HCT116 (cell line): ENCODE measurements around the gene MAP7. TPM values are rescaled to one million over a fixed set of nuclear protein-coding genes. Genes with fewer than 3 reads are reported as not detected.

Source experiments
- ATAC-seq: fragments of 200-7000 bp; cut with Tn5 transposase; 2 replicates; pipeline ENCODE4 v1.9.1; 2020; ENCODE audit warnings: mild to moderate bottlenecking, moderate library complexity
- BruUV-seq: library from RNA; stranded (reverse); fragments of 400-500 nt; replicated peaks from 2 replicates; lab custom pipeline; 2021; lab: Mats Ljungman, UMichigan
- CTCF ChIA-PET: fragments of 300-600 bp; sonication (Branson Sonifier 250); formaldehyde crosslinking; loops from one replicate; lab custom pipeline; 2021; ENCODE audit warnings: antibody characterized with exemption; lab: Charles Lee
- POLR2A ChIA-PET: fragments of 300-600, 350-600 bp; sonication (Branson Sonifier 250); formaldehyde crosslinking; loops from one replicate; lab custom pipeline; 2021; ENCODE audit warnings: antibody characterized with exemption; lab: Charles Lee
- RAD21 ChIA-PET, 2 experiments: fragments of 300-600 bp; sonication (Branson Sonifier 250); formaldehyde crosslinking; loops; one replicate each; lab custom pipeline; 2023; ENCODE audit warnings: low total read pairs in 2 of 2; ENCODE audit not compliant: uncharacterized antibody in 2 of 2, unreplicated experiment in 2 of 2, low non-redundant PET in 1 of 2; lab: Charles Lee
- DNase-seq: peaks from one replicate; pipeline ENCODE4 v3.0.0-alpha.2; 2010; ENCODE audit warnings: low read depth, low spot score
- H2AFZ ChIP-seq: fragments of 200-600 bp; shearing (Covaris generic), sonication (generic); 2 replicates; pipeline ENCODE4 v1.6.1; 2017; ENCODE audit warnings: low read depth, mixed run types, mixed read lengths, antibody characterized with exemption, low read length; ENCODE audit not compliant: poor library complexity, severe bottlenecking
- H3K27ac ChIP-seq: 2 replicates; pipeline ENCODE4 v1.5.1; 2012; ENCODE audit warnings: low read depth, low read length
- H3K27me3 ChIP-seq: fragments of 200-600 bp; sonication (generic); 2 replicates; pipeline ENCODE4 v1.6.1; 2016; ENCODE audit warnings: mixed run types, low read length, mixed read lengths; ENCODE audit not compliant: insufficient read depth
- H3K36me3 ChIP-seq, 2 experiments: fragments of 200-500 bp in 1 of 2; fragments of 200-600 bp in 1 of 2; sonication (Bioruptor generic) in 1 of 2; sonication (generic) in 1 of 2; 2 replicates each; pipeline versions ENCODE4 v1.5.1 to v1.6.1; 2014 to 2016; ENCODE audit warnings: low read length in 2 of 2, inconsistent platforms in 1 of 2, mixed read lengths in 1 of 2, mixed run types in 1 of 2; ENCODE audit not compliant: insufficient read depth in 2 of 2, control insufficient read depth in 1 of 2
- H3K4me1 ChIP-seq, 2 experiments: fragments of 200-600 bp in 1 of 2; sonication (generic) in 1 of 2; 2 replicates each; pipeline versions ENCODE4 v1.5.1 to v1.6.1; 2012 to 2017; ENCODE audit warnings: low read length in 2 of 2, inconsistent platforms in 1 of 2, mild to moderate bottlenecking in 1 of 2, mixed read lengths in 1 of 2, mixed run types in 1 of 2, moderate library complexity in 1 of 2; ENCODE audit not compliant: insufficient read depth in 2 of 2, control insufficient read depth in 1 of 2
- H3K4me2 ChIP-seq: fragments of 200-600 bp; sonication (generic); 2 replicates; pipeline ENCODE4 v1.6.1; 2017; ENCODE audit warnings: mixed run types, low read length, mixed read lengths
- H3K4me3 ChIP-seq, 2 experiments: fragments of 200-600 bp in 1 of 2; sonication (generic) in 1 of 2; replicated peaks in 1 of 2; 2 replicates each; pipeline ENCODE4 v1.5.1; 2011 to 2016; ENCODE audit warnings: low read length in 2 of 2, control low read depth in 1 of 2, low read depth in 1 of 2, mild to moderate bottlenecking in 1 of 2, mixed read lengths in 1 of 2, mixed run types in 1 of 2
- H3K79me2 ChIP-seq: fragments of 200-600 bp; sonication (generic); 2 replicates; pipeline ENCODE4 v1.6.1; 2017; ENCODE audit warnings: mild to moderate bottlenecking, mixed run types, low read length, moderate library complexity, mixed read lengths; ENCODE audit not compliant: insufficient read depth
- H3K9ac ChIP-seq: fragments of 200-600 bp; sonication (generic); 2 replicates; pipeline ENCODE4 v1.6.1; 2016; ENCODE audit warnings: low read length, mixed read lengths
- H3K9me2 ChIP-seq: fragments of 200-600 bp; sonication (generic), shearing (Covaris generic); 2 replicates; pipeline ENCODE4 v1.6.1; 2017; ENCODE audit warnings: mixed run types, mild to moderate bottlenecking, moderate library complexity; ENCODE audit not compliant: insufficient read depth
- H3K9me3 ChIP-seq, 2 experiments: fragments of 200-500 bp in 1 of 2; fragments of 200-600 bp in 1 of 2; sonication (Bioruptor generic) in 1 of 2; sonication (generic) in 1 of 2; 2 replicates each; pipeline ENCODE4 v1.6.1; 2014 to 2017; ENCODE audit warnings: low read length in 2 of 2, mixed read lengths in 2 of 2, inconsistent platforms in 1 of 2, low read depth in 1 of 2, mild to moderate bottlenecking in 1 of 2, mixed run types in 1 of 2, moderate library complexity in 1 of 2; ENCODE audit not compliant: control insufficient read depth in 1 of 2, insufficient read depth in 1 of 2
- H4K20me1 ChIP-seq: fragments of 200-600 bp; sonication (generic), shearing (Covaris generic); 2 replicates; pipeline ENCODE4 v1.6.1; 2017; ENCODE audit warnings: mixed run types, mild to moderate bottlenecking, moderate library complexity; ENCODE audit not compliant: insufficient read depth
- CEBPB ChIP-seq: IDR thresholded peaks from 2 replicates; pipeline ENCODE4 v1.6.1; 2012; ENCODE audit warnings: low read depth
- CTCF ChIP-seq, 3 experiments: fragments of 200-600 bp in 1 of 3; sonication (generic) in 1 of 3; IDR thresholded peaks in 2 of 3; conservative IDR thresholded peaks in 1 of 3; 2 replicates each; pipeline ENCODE4 v1.5.1; 2012 to 2017; ENCODE audit warnings: low read depth in 2 of 3, low read length in 2 of 3, antibody characterized with exemption in 1 of 3, borderline replicate concordance in 1 of 3, control low read depth in 1 of 3, mild to moderate bottlenecking in 1 of 3, mixed read lengths in 1 of 3, mixed run types in 1 of 3, moderate library complexity in 1 of 3; ENCODE audit not compliant: insufficient read depth in 1 of 3
- EGR1 ChIP-seq: IDR thresholded peaks from 2 replicates; pipeline ENCODE4 v1.6.1; 2012; ENCODE audit warnings: low read depth
- EZH2 ChIP-seq: fragments of 200-600 bp; sonication (generic); IDR thresholded peaks from 2 replicates; pipeline ENCODE4 v1.6.1; 2017; ENCODE audit warnings: antibody characterized with exemption, mixed run types
- JUND ChIP-seq: IDR thresholded peaks from 2 replicates; pipeline ENCODE4 v1.6.1; 2012
- POLR2AphosphoS5 ChIP-seq: IDR thresholded peaks from 2 replicates; pipeline ENCODE4 v1.6.1; 2011; ENCODE audit warnings: mild to moderate bottlenecking, low read depth, low read length, moderate library complexity
- REST ChIP-seq: IDR thresholded peaks from 2 replicates; pipeline ENCODE4 v1.6.1; 2012; ENCODE audit warnings: low read depth
- SP1 ChIP-seq: IDR thresholded peaks from 2 replicates; pipeline ENCODE4 v1.6.1; 2012; ENCODE audit warnings: low read depth
- TCF7L2 ChIP-seq: IDR thresholded peaks from 2 replicates; pipeline ENCODE4 v1.7.0; 2011; ENCODE audit warnings: borderline replicate concordance, inconsistent platforms; ENCODE audit not compliant: insufficient read depth, insufficient read length; ENCODE audit errors: extremely low read depth
- ZFX ChIP-seq: fragments of 450-650 bp; IDR thresholded peaks from 2 replicates; pipeline ENCODE4 v1.6.1; 2017
- ZNF274 ChIP-seq: fragments of 200-500 bp; sonication (Bioruptor generic); IDR thresholded peaks from 2 replicates; pipeline ENCODE4 v1.6.1; 2014; ENCODE audit warnings: mild to moderate bottlenecking, low read depth, low read length, inconsistent platforms
- intact Hi-C: fragments of 100-400 bp; cut with micrococcal nuclease; formaldehyde crosslinking; loops from 2 replicates; pipeline ENCODE4 v1.10.0; 2022
- total RNA-seq: library from RNA; stranded (reverse); gene quantifications from one replicate; pipeline ENCODE4 v1.2.1, GENCODE V29; 2021; ENCODE audit not compliant: unreplicated experiment

MAP7 gene
- total RNA-seq, 1 experiment from 2014 or later, result 35.5 TPM

- Histone ChIP-seq H3K27ac (no peak overlapping the region), H3K4me3 (no peak overlapping the region), H3K36me3 (no peaks in the 10 kb centered on the region), H4K20me1 (no peaks in the 10 kb centered on the region), H3K79me2 (peaks cover 36% of the 10 kb centered on the region), H3K4me1 (no peaks in the 10 kb centered on the region), H3K9ac (no peak overlapping the region), H3K9me3 (no peaks in the 10 kb centered on the region), H3K9me2 (no peaks in the 10 kb centered on the region), H3K27me3 (no peaks in the 10 kb centered on the region), H3K4me2 (no peak overlapping the region), H2AFZ (no peak overlapping the region)
- intact Hi-C loops, result no loop called here
- no TSS peak for BruUV-seq
- RAD21 ChIA-PET, result no interaction called here
- no peak for DNase-seq
- TF ChIP-seq CTCF (IDR thresholded peaks at IDR 0.05 in 2 of 3, conservative IDR thresholded peaks at IDR 0.05 in 1 of 3; ENCODE audit: borderline replicate concordance in 1 of 3, insufficient read depth in 1 of 3, low read depth in 2 of 3, low read length in 2 of 3) (no peak), EZH2 (no peak), ZNF274 (no peak), POLR2AphosphoS5 (no peak), EGR1 (no peak), SP1 (no peak), CEBPB (no peak), JUND (no peak), REST (no peak), TCF7L2 (no peak), ZFX (no peak)
- no peak for ATAC-seq
- CTCF ChIA-PET, result no interaction called here
- POLR2A ChIA-PET, result no interaction called here
Measured at GRCh38 chr6:136524339-136524935, 25.8 kb downstream of the MAP7 start.
